Trophoblast cell (in vitro differentiated cells and primary cell): ENCODE results near the gene KCNAB2.

ENCODE experiments used
- DNase-seq, 2 donors: peaks; one replicate each; pipeline ENCODE4 v3.0.0-alpha.2; 2016
- H2AFZ ChIP-seq: 2 replicates; pipeline ENCODE4 v1.6.1; 2013; ENCODE audit warnings: low read length, moderate library complexity, mild to moderate bottlenecking; ENCODE audit not compliant: insufficient read depth, poor library complexity
- H2AK5ac ChIP-seq: 2 replicates; pipeline ENCODE4 v1.6.1; 2013; ENCODE audit warnings: mild to moderate bottlenecking, low read length
- H2BK120ac ChIP-seq: 2 replicates; pipeline ENCODE4 v1.6.1; 2013; ENCODE audit warnings: low read length, mild to moderate bottlenecking, moderate library complexity; ENCODE audit not compliant: insufficient read depth, poor library complexity
- H2BK12ac ChIP-seq: 2 replicates; pipeline ENCODE4 v1.6.1; 2013; ENCODE audit warnings: mild to moderate bottlenecking, low read length, moderate library complexity
- H2BK5ac ChIP-seq: 2 replicates; pipeline ENCODE4 v1.6.1; 2013; ENCODE audit warnings: low read length, low read depth, moderate library complexity, mild to moderate bottlenecking; ENCODE audit not compliant: poor library complexity
- H3K14ac ChIP-seq: 2 replicates; pipeline ENCODE4 v1.6.1; 2013; ENCODE audit warnings: mild to moderate bottlenecking, low read length
- H3K18ac ChIP-seq: 2 replicates; pipeline ENCODE4 v1.6.1; 2013; ENCODE audit warnings: mild to moderate bottlenecking, low read length
- H3K23ac ChIP-seq: 2 replicates; pipeline ENCODE4 v1.6.1; 2013; ENCODE audit warnings: low read length
- H3K27ac ChIP-seq: 2 replicates; pipeline ENCODE4 v1.5.1; 2013; ENCODE audit warnings: low read depth, mild to moderate bottlenecking, inconsistent platforms, low read length, moderate library complexity
- H3K27me3 ChIP-seq: 2 replicates; pipeline ENCODE4 v1.6.1; 2013; ENCODE audit warnings: inconsistent platforms, mild to moderate bottlenecking, low read length, moderate library complexity; ENCODE audit not compliant: insufficient read depth
- H3K36me3 ChIP-seq, 2 experiments: 1 replicate in 1 of 2; 2 replicates in 1 of 2; pipeline ENCODE4 v1.6.1; 2013; ENCODE audit warnings: low read length in 2 of 2, mild to moderate bottlenecking in 2 of 2, moderate library complexity in 1 of 2; ENCODE audit not compliant: insufficient read depth in 2 of 2, control insufficient read depth in 1 of 2
- H3K4ac ChIP-seq: 2 replicates; pipeline ENCODE4 v1.6.1; 2013; ENCODE audit warnings: low read depth, mild to moderate bottlenecking, low read length, moderate library complexity
- H3K4me1 ChIP-seq, 2 experiments: 1 replicate in 1 of 2; 2 replicates in 1 of 2; pipeline ENCODE4 v1.6.1; 2013; ENCODE audit warnings: low read length in 2 of 2, mild to moderate bottlenecking in 2 of 2, moderate library complexity in 1 of 2; ENCODE audit not compliant: insufficient read depth in 2 of 2, control insufficient read depth in 1 of 2
- H3K4me2 ChIP-seq: 2 replicates; pipeline ENCODE4 v1.6.1; 2013; ENCODE audit warnings: inconsistent platforms, mild to moderate bottlenecking, low read length, moderate library complexity
- H3K4me3 ChIP-seq: 2 replicates; pipeline ENCODE4 v1.5.1; 2013; ENCODE audit warnings: mild to moderate bottlenecking, low read depth, low read length, inconsistent platforms
- H3K79me1 ChIP-seq: one replicate; pipeline ENCODE4 v1.6.1; 2013; ENCODE audit warnings: low read length
- H3K79me2 ChIP-seq: 2 replicates; pipeline ENCODE4 v1.6.1; 2013; ENCODE audit warnings: low read length, mild to moderate bottlenecking; ENCODE audit not compliant: control insufficient read depth, insufficient read depth, poor library complexity
- H3K9ac ChIP-seq: 2 replicates; pipeline ENCODE4 v1.6.1; 2013; ENCODE audit warnings: mild to moderate bottlenecking, low read length
- H3K9me3 ChIP-seq: 2 replicates; pipeline ENCODE4 v1.6.1; 2013; ENCODE audit warnings: low read depth, mild to moderate bottlenecking, control low read depth, inconsistent platforms, low read length; ENCODE audit not compliant: insufficient read depth
- H4K12ac ChIP-seq: 2 replicates; pipeline ENCODE4 v1.6.1; 2013; ENCODE audit warnings: low read depth, mild to moderate bottlenecking, low read length, moderate library complexity
- H4K8ac ChIP-seq: 2 replicates; pipeline ENCODE4 v1.6.1; 2013; ENCODE audit warnings: low read depth, mild to moderate bottlenecking, low read length, moderate library complexity
- H4K91ac ChIP-seq: one replicate; pipeline ENCODE4 v1.6.1; 2013; ENCODE audit warnings: low read depth, mild to moderate bottlenecking, low read length, moderate library complexity
- WGBS: extraction: QIAGEN DNeasy Blood & Tissue Kit; methylation state at CpG from one replicate; pipeline ENCODE4 v1.1.7; 2013; ENCODE audit warnings: missing lambda C conversion rate; ENCODE audit not compliant: insufficient read length, insufficient coverage; ENCODE audit errors: extremely low coverage; 5-methylcytosine and 5-hydroxymethylcytosine counted together

KCNAB2 gene

DNA sequence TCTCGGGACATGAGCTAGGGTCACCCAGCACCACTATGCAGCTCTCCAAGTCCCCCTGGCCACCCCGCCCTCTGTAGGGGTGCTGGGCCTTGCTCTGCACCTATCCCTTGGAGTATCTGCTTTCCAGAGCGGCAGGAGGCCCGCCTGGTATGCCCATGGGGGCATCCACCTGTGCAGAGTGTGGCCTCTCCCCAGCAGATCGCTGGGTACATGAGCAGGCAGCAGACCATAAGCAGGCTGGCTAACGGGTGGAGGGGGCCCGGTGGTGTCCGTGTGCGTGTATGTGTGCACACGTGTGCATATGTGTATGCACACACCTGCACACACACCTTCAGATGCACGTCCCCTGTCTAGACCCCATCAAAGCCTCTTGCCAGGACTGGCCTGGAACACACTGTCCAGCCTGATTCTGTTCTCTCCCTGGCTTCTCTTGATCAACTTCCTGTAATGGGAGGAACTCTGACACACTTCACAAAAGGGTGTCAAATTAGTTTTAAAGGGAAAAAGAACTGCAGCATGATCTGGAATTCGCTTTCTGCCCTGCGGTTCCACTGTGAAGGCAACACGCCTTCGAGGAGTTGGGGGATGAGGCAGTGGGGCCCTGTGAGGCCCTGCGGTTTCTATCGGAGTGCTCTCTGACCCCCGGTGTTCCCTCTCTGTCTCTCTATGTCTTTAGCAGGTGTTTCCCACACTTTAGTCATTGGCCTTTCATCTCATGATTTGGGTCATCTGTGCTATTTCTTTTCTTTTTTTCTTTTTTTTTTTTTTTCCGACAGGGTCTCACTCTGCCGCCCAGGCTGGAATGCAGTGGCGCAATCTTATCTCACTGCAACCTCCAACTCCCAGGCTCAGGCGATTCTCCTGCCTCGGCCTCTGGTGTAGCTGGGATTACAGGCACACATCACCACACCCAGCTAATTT, 36.3 kb upstream of the KCNAB2 start:
- no peak overlapping the region for H2AK5ac ChIP-seq
- H3K9me3 ChIP-seq = peaks cover 6% of the 10 kb centered on the region
- H3K27ac ChIP-seq = no peak overlapping the region
- no peak overlapping the region for H3K4me3 ChIP-seq
- H3K79me1 ChIP-seq = no peaks in the 10 kb centered on the region
- H3K27me3 ChIP-seq = no peaks in the 10 kb centered on the region
- DNase-seq = no peak
- H3K18ac ChIP-seq = no peak overlapping the region
- H2BK120ac ChIP-seq = no peak overlapping the region
- H3K4ac ChIP-seq = no peak overlapping the region
- H3K4me1 ChIP-seq = no peaks in the 10 kb centered on the region
- no peak overlapping the region for H4K12ac ChIP-seq
- no peak overlapping the region for H3K14ac ChIP-seq
- no peak overlapping the region for H2BK12ac ChIP-seq
- H3K9ac ChIP-seq = no peak overlapping the region
- H3K23ac ChIP-seq = no peak overlapping the region
- no peak overlapping the region for H2BK5ac ChIP-seq
- no peak overlapping the region for H4K8ac ChIP-seq
- H3K36me3 ChIP-seq = no peaks in the 10 kb centered on the region
- no peak overlapping the region for H2AFZ ChIP-seq
- no peaks in the 10 kb centered on the region for H3K79me2 ChIP-seq
- WGBS = no CpG with 5 or more reads among the region's 23 CpGs
- no peak overlapping the region for H3K4me2 ChIP-seq
- H4K91ac ChIP-seq = no peak overlapping the region

DNA sequence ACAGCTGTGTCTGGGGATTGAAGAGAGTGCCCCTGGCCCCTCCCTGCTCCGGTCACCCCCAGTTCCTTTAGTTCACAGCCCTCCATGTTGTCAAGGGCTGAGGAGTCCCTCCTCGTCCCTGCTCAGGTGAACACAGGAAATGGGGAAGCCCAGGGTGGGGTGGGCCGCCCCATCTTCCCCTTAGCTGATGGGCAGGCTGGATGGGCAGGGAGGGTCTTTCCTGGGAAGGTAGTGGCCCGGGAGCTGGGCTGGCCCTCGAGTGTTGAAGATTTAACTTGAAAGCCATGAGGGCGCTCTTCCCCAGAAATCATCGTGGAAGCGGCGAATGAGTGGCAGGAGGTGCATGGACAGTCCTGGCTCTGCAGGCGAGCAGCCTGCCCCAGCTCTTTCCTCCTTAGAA, 35.1 kb upstream of the KCNAB2 start:
- Histone ChIP-seq H4K91ac (no peak overlapping the region), H3K27me3 (no peaks in the 10 kb centered on the region), H2BK5ac (no peak overlapping the region), H4K12ac (no peak overlapping the region), H4K8ac (no peak overlapping the region), H3K27ac (no peak overlapping the region), H3K9me3 (peaks cover 6% of the 10 kb centered on the region), H3K4me2 (no peak overlapping the region), H3K79me1 (no peaks in the 10 kb centered on the region), H3K79me2 (no peaks in the 10 kb centered on the region), H2AFZ (no peak overlapping the region), H3K9ac (no peak overlapping the region), H3K36me3 (no peaks in the 10 kb centered on the region), H3K4me1 (no peaks in the 10 kb centered on the region), H2AK5ac (no peak overlapping the region), H3K14ac (no peak overlapping the region), H2BK120ac (no peak overlapping the region), H3K18ac (no peak overlapping the region), H2BK12ac (no peak overlapping the region), H3K4ac (no peak overlapping the region), H3K23ac (no peak overlapping the region), H3K4me3 (no peak overlapping the region)
- no peak for DNase-seq
- WGBS = no CpG with 5 or more reads among the region's 10 CpGs

DNA sequence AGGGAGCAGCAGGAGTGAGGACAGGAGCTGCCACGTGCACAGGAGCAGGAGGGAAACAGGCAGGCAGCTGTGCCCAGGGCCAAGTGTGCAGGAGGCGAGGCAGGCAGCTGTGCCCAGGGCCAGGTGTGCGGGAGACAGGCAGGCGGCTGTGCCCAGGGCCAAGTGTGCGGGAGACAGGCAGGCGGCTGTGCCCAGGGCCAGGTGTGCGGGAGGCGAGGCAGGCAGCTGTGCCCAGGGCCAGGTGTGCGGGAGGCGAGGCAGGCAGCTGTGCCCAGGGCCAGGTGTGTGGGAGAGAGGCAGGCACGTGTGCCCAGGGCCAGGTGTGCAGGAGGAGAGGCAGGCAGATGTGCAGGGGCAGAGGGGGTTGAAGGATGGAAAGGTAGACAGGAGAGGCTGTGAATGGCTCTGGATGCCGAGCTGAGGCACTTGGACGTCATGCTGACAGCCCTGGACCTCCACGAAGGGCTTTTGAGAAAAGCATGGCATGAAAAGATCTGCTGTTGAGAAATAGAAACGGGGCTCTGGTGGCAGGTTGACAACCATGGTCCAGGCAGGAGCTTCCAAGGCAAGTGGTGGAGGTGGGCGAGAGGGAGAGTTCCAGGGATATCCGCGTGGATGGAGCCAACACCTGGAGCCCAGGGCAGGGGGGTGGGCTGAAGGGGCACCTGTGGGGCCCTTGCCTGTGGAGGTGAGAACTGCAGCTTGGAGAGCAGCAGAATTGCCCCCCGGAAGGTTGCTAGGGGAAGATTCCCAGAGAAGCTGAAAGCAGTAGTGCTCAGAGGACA, 34.3 kb upstream of the KCNAB2 start:
- Histone ChIP-seq H3K4ac (no peak overlapping the region), H3K4me2 (no peak overlapping the region), H4K12ac (no peak overlapping the region), H2AK5ac (no peak overlapping the region), H3K23ac (no peak overlapping the region), H3K4me3 (no peak overlapping the region), H3K36me3 (no peaks in the 10 kb centered on the region), H3K27ac (no peak overlapping the region), H4K8ac (no peak overlapping the region), H3K4me1 (no peaks in the 10 kb centered on the region), H3K14ac (no peak overlapping the region), H3K79me2 (no peaks in the 10 kb centered on the region), H3K9ac (no peak overlapping the region), H2BK120ac (no peak overlapping the region), H3K9me3 (peaks cover 6% of the 10 kb centered on the region), H3K27me3 (no peaks in the 10 kb centered on the region), H3K18ac (no peak overlapping the region), H2BK5ac (no peak overlapping the region), H3K79me1 (no peaks in the 10 kb centered on the region), H2AFZ (no peak overlapping the region), H2BK12ac (no peak overlapping the region), H4K91ac (no peak overlapping the region)
- DNase-seq = no peak
- WGBS = no CpG with 5 or more reads among the region's 19 CpGs

DNA sequence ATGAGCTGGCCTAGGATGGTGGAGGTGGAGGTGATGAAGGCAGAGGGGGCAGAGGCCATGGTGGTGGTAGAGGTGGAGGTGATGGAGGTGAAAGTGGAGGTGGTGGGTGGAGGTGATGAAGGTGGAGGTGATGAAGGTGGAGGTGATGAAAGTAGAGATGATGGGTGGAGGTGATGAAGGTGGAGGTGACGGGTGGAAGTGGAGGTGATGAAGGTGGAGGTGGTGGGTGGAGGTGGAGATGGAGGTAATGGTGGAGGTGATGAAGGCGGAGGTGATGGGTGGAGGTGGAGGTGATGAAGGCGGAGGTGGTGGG, 33.8 kb upstream of the KCNAB2 start:
- Histone ChIP-seq H4K8ac (no peak overlapping the region), H3K4me3 (no peak overlapping the region), H2BK5ac (no peak overlapping the region), H3K4ac (no peak overlapping the region), H3K36me3 (no peaks in the 10 kb centered on the region), H2BK12ac (no peak overlapping the region), H3K79me2 (no peaks in the 10 kb centered on the region), H3K9ac (no peak overlapping the region), H4K12ac (no peak overlapping the region), H2AFZ (no peak overlapping the region), H2BK120ac (no peak overlapping the region), H3K9me3 (peaks cover 6% of the 10 kb centered on the region), H3K23ac (no peak overlapping the region), H3K27ac (no peak overlapping the region), H3K18ac (no peak overlapping the region), H3K4me2 (no peak overlapping the region), H2AK5ac (no peak overlapping the region), H3K4me1 (no peaks in the 10 kb centered on the region), H3K27me3 (no peaks in the 10 kb centered on the region), H3K14ac (no peak overlapping the region), H3K79me1 (no peaks in the 10 kb centered on the region), H4K91ac (no peak overlapping the region)
- no peak for DNase-seq
- 100% methylated on average over 1 of the region's 3 CpGs for WGBS
